HEK293T (cell line): ENCODE data around the gene CNKSR3.

Experiments used
- CTCF ChIA-PET: fragments of 350-600 bp; formaldehyde crosslinking; extraction: SDS; loops from one replicate; lab custom pipeline; 2021; ENCODE audit warnings: antibody characterized with exemption, inconsistent platforms; lab: Yijun Ruan, JAX
- POLR2A ChIA-PET: fragments of 350-600 bp; formaldehyde crosslinking; extraction: SDS; loops from one replicate; lab custom pipeline; 2020; ENCODE audit warnings: antibody characterized with exemption, inconsistent platforms; lab: Yijun Ruan, JAX
- DNase-seq: peaks from one replicate; pipeline ENCODE4 v3.0.0; 2012; ENCODE audit warnings: mixed read lengths; ENCODE audit errors: extremely low spot score
- ARNT ChIP-seq: fragments of 450-650 bp; IDR thresholded peaks from 2 replicates; pipeline ENCODE4 v1.6.1; 2017; ENCODE audit warnings: mild to moderate bottlenecking
- BHLHE40 ChIP-seq: fragments of 450-650 bp; IDR thresholded peaks from 2 replicates; pipeline ENCODE4 v1.6.1; 2016; ENCODE audit warnings: mild to moderate bottlenecking, moderate library complexity, borderline replicate concordance
- CTBP1 ChIP-seq: fragments of 450-650 bp; IDR thresholded peaks from 2 replicates; pipeline ENCODE4 v1.6.1; 2016; ENCODE audit warnings: borderline replicate concordance
- ELF4 ChIP-seq: fragments of 450-650 bp; IDR thresholded peaks from 2 replicates; pipeline ENCODE4 v1.6.1; 2017; ENCODE audit warnings: antibody characterized with exemption
- FOXA1 ChIP-seq: fragments of 450-650 bp; IDR thresholded peaks from 2 replicates; pipeline ENCODE4 v1.6.1; 2016; ENCODE audit warnings: mild to moderate bottlenecking
- FOXK2 ChIP-seq: fragments of 450-650 bp; IDR thresholded peaks from 2 replicates; pipeline ENCODE4 v1.6.1; 2016; ENCODE audit warnings: mild to moderate bottlenecking
- FOXM1 ChIP-seq: fragments of 450-650 bp; IDR thresholded peaks from 2 replicates; pipeline ENCODE4 v1.6.1; 2017; ENCODE audit warnings: mild to moderate bottlenecking, borderline replicate concordance
- HDGF ChIP-seq: fragments of 450-650 bp; IDR thresholded peaks from 2 replicates; pipeline ENCODE4 v1.6.1; 2017; ENCODE audit warnings: antibody characterized with exemption, borderline replicate concordance
- L3MBTL2 ChIP-seq: fragments of 450-650 bp; conservative IDR thresholded peaks from 2 replicates; pipeline ENCODE4 v1.6.1; 2016; ENCODE audit warnings: mild to moderate bottlenecking
- LEF1 ChIP-seq: fragments of 450-650 bp; IDR thresholded peaks from 2 replicates; pipeline ENCODE4 v1.6.1; 2017; ENCODE audit warnings: mild to moderate bottlenecking, borderline replicate concordance
- NFRKB ChIP-seq: fragments of 450-650 bp; IDR thresholded peaks from 2 replicates; pipeline ENCODE4 v1.6.1; 2016; ENCODE audit warnings: mild to moderate bottlenecking, moderate library complexity
- SP1 ChIP-seq: fragments of 450-650 bp; IDR thresholded peaks from 2 replicates; pipeline ENCODE4 v1.6.1; 2017
- SUZ12 ChIP-seq: fragments of 450-650 bp; IDR thresholded peaks from 2 replicates; pipeline ENCODE4 v1.6.1; 2016; ENCODE audit warnings: mild to moderate bottlenecking
- ZNF384 ChIP-seq: fragments of 450-650 bp; IDR thresholded peaks from 2 replicates; pipeline ENCODE4 v1.6.1; 2016
- TF ChIP-seq, protein P1 (sequence below): fragments of 450-650 bp; IDR thresholded peaks from 2 replicates; pipeline ENCODE4 v1.6.1; 2016

CNKSR3 gene

DNA sequence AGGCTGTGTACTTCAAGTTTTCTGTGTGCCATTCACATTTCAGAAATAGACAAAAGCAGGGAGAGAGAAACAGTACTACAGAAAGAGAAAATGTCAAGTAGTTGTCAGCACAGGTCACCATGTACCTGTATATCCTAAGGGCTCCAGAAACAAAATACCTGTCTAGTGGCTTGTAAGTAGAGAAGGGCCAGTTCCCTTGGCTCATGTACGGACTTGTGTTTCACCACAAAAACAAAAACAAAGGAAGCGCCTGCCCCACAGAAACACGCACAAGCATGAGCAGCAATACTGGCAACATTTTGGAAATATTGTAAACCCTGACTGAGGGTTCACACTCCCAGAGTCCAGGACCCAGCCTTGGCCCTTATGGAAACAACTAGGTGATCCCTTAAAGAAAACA, 44.3 kb downstream of the CNKSR3 start:
- POLR2A ChIA-PET, result no interaction called here
- CTCF ChIA-PET, result interaction anchor here (0.7 kb wide), 1 partner anchor 8 kb away, joined by 3 read pairs; no protein-coding TSS in a partner anchor
- TF ChIP-seq FOXK2, result no peak
- no peak for TF ChIP-seq NFRKB
- TF ChIP-seq SP1, result no peak
- TF ChIP-seq SUZ12, result no peak
- TF ChIP-seq CTBP1, result no peak
- TF ChIP-seq ARNT, result no peak
- TF ChIP-seq FOXA1, result no peak
- no peak for TF ChIP-seq L3MBTL2
- TF ChIP-seq BHLHE40, result no peak
- TF ChIP-seq FOXM1, result no peak
- no peak for DNase-seq

- POLR2A ChIA-PET, result interaction anchor here (1.2 kb wide), 1 partner anchor 15 kb away, joined by 6 read pairs; no protein-coding TSS in a partner anchor
- TF ChIP-seq CTBP1 (no peak), BHLHE40 (no peak), ELF4 (no peak), L3MBTL2 (no peak), FOXK2 (no peak), LEF1 (no peak), FOXM1 (no peak), ZNF384 (no peak), ARNT (no peak), FOXA1 (no peak), NFRKB (no peak), SUZ12 (no peak)
- TF ChIP-seq, protein P1, sequence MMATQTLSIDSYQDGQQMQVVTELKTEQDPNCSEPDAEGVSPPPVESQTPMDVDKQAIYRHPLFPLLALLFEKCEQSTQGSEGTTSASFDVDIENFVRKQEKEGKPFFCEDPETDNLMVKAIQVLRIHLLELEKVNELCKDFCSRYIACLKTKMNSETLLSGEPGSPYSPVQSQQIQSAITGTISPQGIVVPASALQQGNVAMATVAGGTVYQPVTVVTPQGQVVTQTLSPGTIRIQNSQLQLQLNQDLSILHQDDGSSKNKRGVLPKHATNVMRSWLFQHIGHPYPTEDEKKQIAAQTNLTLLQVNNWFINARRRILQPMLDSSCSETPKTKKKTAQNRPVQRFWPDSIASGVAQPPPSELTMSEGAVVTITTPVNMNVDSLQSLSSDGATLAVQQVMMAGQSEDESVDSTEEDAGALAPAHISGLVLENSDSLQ, result no peak
- DNase-seq, result no peak
- CTCF ChIA-PET, result interaction anchor here (0.6 kb wide), 1 partner anchor 73 kb away, joined by 3 read pairs; no protein-coding TSS in a partner anchor
Measured at GRCh38 chr6:154463573-154464419, 46.7 kb downstream of the CNKSR3 start.

DNA sequence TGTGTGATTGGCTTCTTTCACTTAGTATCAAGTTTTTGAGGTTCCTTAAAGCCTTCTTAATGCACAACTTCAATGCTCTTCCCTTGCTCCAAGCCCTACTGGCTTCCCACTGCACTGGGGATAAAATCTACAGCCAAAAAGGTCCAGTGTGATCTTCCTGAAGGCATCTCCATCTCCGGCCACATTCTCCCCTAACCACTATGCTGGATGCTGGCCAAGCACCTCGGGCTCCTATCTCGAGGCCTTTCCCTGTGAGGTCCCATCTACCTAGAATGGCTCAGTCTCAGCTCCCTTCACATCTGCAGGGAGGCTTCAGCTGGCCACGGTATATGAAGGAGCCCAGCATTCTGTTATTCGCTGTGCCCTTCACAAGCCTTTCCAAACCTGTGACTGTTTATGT, 48.1 kb downstream of the CNKSR3 start:
- TF ChIP-seq ARNT, result no peak
- TF ChIP-seq, protein P1, result no peak
- TF ChIP-seq CTBP1, result no peak
- TF ChIP-seq FOXM1, result no peak
- no peak for TF ChIP-seq ZNF384
- no peak for TF ChIP-seq FOXA1
- ChIA-PET POLR2A (no interaction called here), CTCF (interaction anchor here (0.6 kb wide), 1 partner anchor 912 kb away, joined by 3 read pairs; no protein-coding TSS in a partner anchor)
- no peak for DNase-seq

GRCh38 chr6:154461348-154461747, 49.1 kb downstream of the CNKSR3 start:
- no peak for DNase-seq
- ChIA-PET POLR2A (no interaction called here), CTCF (no interaction called here)
- TF ChIP-seq FOXK2 (no peak), HDGF (no peak)

- POLR2A ChIA-PET, result no interaction called here
- CTCF ChIA-PET, result interaction anchor here (0.6 kb wide), 1 partner anchor 288 kb away, joined by 3 read pairs; no protein-coding TSS in a partner anchor
- no peak for DNase-seq
- TF ChIP-seq HDGF (no peak), SUZ12 (no peak), LEF1 (no peak), CTBP1 (no peak), ZNF384 (no peak), BHLHE40 (no peak), SP1 (no peak), FOXA1 (no peak), ELF4 (no peak), L3MBTL2 (no peak)
- TF ChIP-seq, protein P1, result no peak
Measured at GRCh38 chr6:154460306-154461071, 50.0 kb downstream of the CNKSR3 start.

DNA sequence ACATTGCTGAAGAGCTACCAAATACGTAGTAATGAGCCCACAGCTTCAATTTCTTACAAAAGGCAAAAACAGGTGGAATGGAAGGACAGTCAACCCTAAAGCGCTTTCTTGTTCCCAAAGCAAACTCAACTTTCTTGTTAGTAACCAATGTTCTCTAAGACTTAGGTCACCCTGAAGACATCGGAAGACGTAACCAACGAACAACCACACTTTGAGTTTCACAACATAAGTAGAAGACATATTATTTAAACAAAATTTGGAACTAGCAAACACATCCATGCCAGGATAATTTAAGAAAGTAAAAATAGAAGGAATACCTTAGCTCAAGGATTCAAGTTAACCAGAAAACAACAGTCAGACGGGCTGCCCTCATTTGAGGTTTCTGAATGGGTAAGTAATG, 51.0 kb downstream of the CNKSR3 start:
- CTCF ChIA-PET, result interaction anchor here (0.6 to 1.0 kb wide), 2 partner anchors 41 to 51 kb away, joined by 3 read pairs; partner anchors contain the start of gene CNKSR3
- POLR2A ChIA-PET, result no interaction called here
- no peak for DNase-seq
- TF ChIP-seq NFRKB, result no peak
